BLaER1 (cell line): Measurements from ENCODE around the gene DPP3.
A peak's percentile ranks its signal among the peaks of the same experiment; 100 is the strongest.

Source experiments
- H3K27ac ChIP-seq: shearing (Covaris generic); formaldehyde crosslinking; 2 replicates; pipeline ENCODE4 v1.8.1; 2022
- H3K27me3 ChIP-seq: shearing (Covaris generic); formaldehyde crosslinking; 2 replicates; pipeline ENCODE4 v1.8.1; 2022
- H3K36me3 ChIP-seq: shearing (Covaris generic); formaldehyde crosslinking; 2 replicates; pipeline ENCODE4 v1.8.1; 2022
- H3K4me1 ChIP-seq: shearing (Covaris generic); formaldehyde crosslinking; 2 replicates; pipeline ENCODE4 v1.8.1; 2022
- H3K4me2 ChIP-seq: shearing (Covaris generic); formaldehyde crosslinking; 2 replicates; pipeline ENCODE4 v1.8.1; 2022
- H3K4me3 ChIP-seq: shearing (Covaris generic); formaldehyde crosslinking; 2 replicates; pipeline ENCODE4 v1.8.1; 2022
- H3K9ac ChIP-seq: shearing (Covaris generic); formaldehyde crosslinking; 2 replicates; pipeline ENCODE4 v1.8.1; 2022
- H3K9me3 ChIP-seq: shearing (Covaris generic); formaldehyde crosslinking; 2 replicates; pipeline ENCODE4 v1.8.1; 2022
- H4K20me1 ChIP-seq: shearing (Covaris generic); formaldehyde crosslinking; 2 replicates; pipeline ENCODE4 v1.8.1; 2022
- Cebpa-rat ChIP-seq: shearing (Covaris generic); IDR thresholded peaks from 2 replicates; pipeline ENCODE4 v1.8.1; 2022

DPP3 gene

GRCh38 chr11:66464916-66465315, 15.3 kb upstream of the DPP3 start:
- no peak for TF ChIP-seq Cebpa-rat
- Histone ChIP-seq H3K9me3 (peaks cover 22% of the 10 kb centered on the region), H3K27ac (peak overlapping the region; percentile 85), H3K4me1 (peaks cover 53% of the 10 kb centered on the region), H3K36me3 (peaks cover 3% of the 10 kb centered on the region), H4K20me1 (peaks cover 24% of the 10 kb centered on the region), H3K4me3 (peak overlapping the region; percentile 80), H3K27me3 (no peaks in the 10 kb centered on the region), H3K9ac (peak overlapping the region; percentile 79), H3K4me2 (peak overlapping the region; percentile 99)

DNA sequence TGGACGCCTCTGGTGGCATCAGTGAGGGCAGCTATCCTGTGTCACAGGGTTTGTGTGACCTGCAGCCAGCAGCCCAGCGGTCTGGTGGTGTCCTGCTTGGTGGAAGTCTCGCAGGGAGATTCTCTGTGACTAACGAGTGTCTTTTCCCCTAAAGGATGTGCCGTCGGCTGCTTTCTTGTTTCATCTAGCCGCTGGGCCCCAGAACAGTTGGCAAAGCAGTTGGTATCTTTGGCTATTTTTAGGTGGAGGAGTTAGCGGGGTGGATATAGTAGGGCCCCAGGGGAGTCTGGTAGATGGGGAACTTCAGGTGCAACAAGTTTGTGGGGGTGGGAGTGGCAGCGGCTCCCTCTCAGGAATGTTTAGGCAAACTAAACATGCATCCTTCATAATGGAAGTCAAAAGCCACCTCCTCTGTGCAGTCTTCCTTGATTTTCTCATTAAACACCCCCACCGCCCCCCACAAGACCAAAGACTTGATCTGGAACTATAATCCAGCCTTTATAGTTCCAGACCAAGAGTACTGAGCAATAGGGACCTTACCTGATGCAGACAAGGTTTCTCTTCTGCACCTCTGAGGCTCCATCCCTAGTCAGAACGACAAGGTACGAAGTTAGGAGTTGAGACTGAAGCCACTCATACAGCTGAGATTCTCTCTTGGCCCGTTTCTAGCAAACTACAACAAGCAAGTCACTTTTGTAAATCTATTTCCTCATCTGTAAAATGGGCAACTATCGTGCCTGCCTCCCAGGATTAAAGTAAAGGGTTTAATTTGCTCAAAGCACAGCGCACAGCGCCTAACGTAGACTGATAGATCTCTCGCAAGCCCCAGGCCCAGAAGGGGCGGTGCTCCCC, 14.6 kb upstream of the DPP3 start:
- Histone ChIP-seq H3K4me2 (peak overlapping the region; percentile 99), H3K9me3 (peaks cover 22% of the 10 kb centered on the region), H3K4me3 (peak overlapping the region; percentile 80), H3K27me3 (no peaks in the 10 kb centered on the region), H3K27ac (peak overlapping the region; percentile 85), H3K4me1 (peaks cover 53% of the 10 kb centered on the region), H3K9ac (peak overlapping the region; percentile 79), H4K20me1 (peaks cover 24% of the 10 kb centered on the region), H3K36me3 (peaks cover 10% of the 10 kb centered on the region)
- TF ChIP-seq Cebpa-rat, result no peak

GRCh38 chr11:66466225-66467033, 13.8 kb upstream of the DPP3 start, which contains the start of gene PELI3:
TSS of gene PELI3 (plus strand) at chr11:66466905. CDS start at chr11:66468129, 1,224 bp downstream.
- H3K4me1 ChIP-seq, result peaks cover 52% of the 10 kb centered on the region
- peaks cover 24% of the 10 kb centered on the region for H4K20me1 ChIP-seq
- H3K9ac ChIP-seq, result peak within 1 kb of the TSS; percentile 79
- H3K9me3 ChIP-seq, result peaks cover 16% of the 10 kb centered on the region
- H3K27me3 ChIP-seq, result no peaks in the 10 kb centered on the region
- peak within 1 kb of the TSS; percentile 99 for H3K4me2 ChIP-seq
- H3K36me3 ChIP-seq, result peaks cover 18% of the 10 kb centered on the region
- peak within 1 kb of the TSS; percentile 80 for H3K4me3 ChIP-seq
- no peak for TF ChIP-seq Cebpa-rat
- H3K27ac ChIP-seq, result peak within 1 kb of the TSS; percentile 85

GRCh38 chr11:66467034-66467659, 13.1 kb upstream of the DPP3 start:
- H3K4me3 ChIP-seq, result peak overlapping the region; percentile 80
- peak overlapping the region; percentile 85 for H3K27ac ChIP-seq
- peak overlapping the region; percentile 79 for H3K9ac ChIP-seq
- peaks cover 25% of the 10 kb centered on the region for H3K36me3 ChIP-seq
- peak overlapping the region; percentile 99 for H3K4me2 ChIP-seq
- H3K4me1 ChIP-seq, result peaks cover 45% of the 10 kb centered on the region
- H4K20me1 ChIP-seq, result peaks cover 24% of the 10 kb centered on the region
- H3K9me3 ChIP-seq, result peaks cover 16% of the 10 kb centered on the region
- TF ChIP-seq Cebpa-rat, result no peak
- H3K27me3 ChIP-seq, result no peaks in the 10 kb centered on the region

- peaks cover 24% of the 10 kb centered on the region for H4K20me1 ChIP-seq
- H3K4me2 ChIP-seq, result peak overlapping the region; percentile 99
- H3K9ac ChIP-seq, result peak overlapping the region; percentile 79
- peak overlapping the region; percentile 80 for H3K4me3 ChIP-seq
- peaks cover 11% of the 10 kb centered on the region for H3K9me3 ChIP-seq
- H3K4me1 ChIP-seq, result peaks cover 41% of the 10 kb centered on the region
- peaks cover 32% of the 10 kb centered on the region for H3K36me3 ChIP-seq
- no peaks in the 10 kb centered on the region for H3K27me3 ChIP-seq
- no peak for TF ChIP-seq Cebpa-rat
- no peak overlapping the region for H3K27ac ChIP-seq
Measured at GRCh38 chr11:66467756-66468155, 12.5 kb upstream of the DPP3 start.

GRCh38 chr11:66468691-66469090, 11.5 kb upstream of the DPP3 start:
- H3K4me2 ChIP-seq, result peak overlapping the region; percentile 99
- H3K9me3 ChIP-seq, result peaks cover 2% of the 10 kb centered on the region; the same call in 1 of the 2 replicates
- H3K4me1 ChIP-seq, result peaks cover 41% of the 10 kb centered on the region
- TF ChIP-seq Cebpa-rat, result no peak
- H3K9ac ChIP-seq, result no peak overlapping the region
- peaks cover 41% of the 10 kb centered on the region for H3K36me3 ChIP-seq
- H3K27me3 ChIP-seq, result no peaks in the 10 kb centered on the region
- no peak overlapping the region for H3K27ac ChIP-seq
- H3K4me3 ChIP-seq, result no peak overlapping the region
- H4K20me1 ChIP-seq, result peaks cover 24% of the 10 kb centered on the region

- H4K20me1 ChIP-seq, result peaks cover 24% of the 10 kb centered on the region
- H3K4me3 ChIP-seq, result no peak overlapping the region
- H3K27me3 ChIP-seq, result no peaks in the 10 kb centered on the region
- TF ChIP-seq Cebpa-rat, result no peak
- no peak overlapping the region for H3K9ac ChIP-seq
- peaks cover 39% of the 10 kb centered on the region for H3K4me1 ChIP-seq
- H3K9me3 ChIP-seq, result no peaks in the 10 kb centered on the region
- H3K4me2 ChIP-seq, result no peak overlapping the region
- no peak overlapping the region for H3K27ac ChIP-seq
- peaks cover 48% of the 10 kb centered on the region for H3K36me3 ChIP-seq
Measured at GRCh38 chr11:66469441-66469840, 10.8 kb upstream of the DPP3 start.

GRCh38 chr11:66470015-66470414, 10.2 kb upstream of the DPP3 start:
- no peak for TF ChIP-seq Cebpa-rat
- peaks cover 54% of the 10 kb centered on the region for H3K36me3 ChIP-seq
- no peak overlapping the region for H3K4me3 ChIP-seq
- H3K27ac ChIP-seq, result no peak overlapping the region
- H3K4me2 ChIP-seq, result no peak overlapping the region
- no peaks in the 10 kb centered on the region for H3K27me3 ChIP-seq
- H4K20me1 ChIP-seq, result peaks cover 24% of the 10 kb centered on the region
- no peaks in the 10 kb centered on the region for H3K9me3 ChIP-seq
- H3K4me1 ChIP-seq, result peaks cover 34% of the 10 kb centered on the region
- H3K9ac ChIP-seq, result no peak overlapping the region

GRCh38 chr11:66471142-66471541, 9.1 kb upstream of the DPP3 start:
- no peak overlapping the region for H3K4me3 ChIP-seq
- H3K4me2 ChIP-seq, result no peak overlapping the region
- H3K27me3 ChIP-seq, result no peaks in the 10 kb centered on the region
- TF ChIP-seq Cebpa-rat, result no peak
- H3K4me1 ChIP-seq, result peaks cover 22% of the 10 kb centered on the region
- peaks cover 35% of the 10 kb centered on the region for H4K20me1 ChIP-seq
- H3K27ac ChIP-seq, result no peak overlapping the region
- peaks cover 65% of the 10 kb centered on the region for H3K36me3 ChIP-seq
- H3K9me3 ChIP-seq, result no peaks in the 10 kb centered on the region
- no peak overlapping the region for H3K9ac ChIP-seq
